Stimulated activated CD8-positive, alpha-beta memory T cell treated with anti-CD3 and anti-CD28 coated beads, Interleukin-4, amount 100 ng/mL, for 24 hours (primary cell): Measurements from ENCODE around the gene CHST15.
A peak's percentile ranks its signal among the peaks of the same experiment; 100 is the strongest.
"Not testable (repeated sequence)": the region's sequence is repeated elsewhere in the genome, so short reads cannot be mapped to it uniquely, and the experiment has no call there.

Experiments used
- DNase-seq: peaks from one replicate; pipeline ENCODE4 v3.0.0-alpha.2; 2020; ENCODE audit warnings: low read depth

Gene CHST15

GRCh38 chr10:124098575-124098974 lies 5.2 kb upstream of the CHST15 start:
- DNase-seq: no peak

GRCh38 chr10:124097883-124098282 lies 4.5 kb upstream of the CHST15 start:
- no peak for DNase-seq

GRCh38 chr10:124096494-124096893 lies 3.1 kb upstream of the CHST15 start:
- no peak for DNase-seq

GRCh38 chr10:124095801-124096200 lies 2.4 kb upstream of the CHST15 start:
- DNase-seq: not testable (repeated sequence)

GRCh38 chr10:124095096-124095495 lies 1.7 kb upstream of the CHST15 start:
- no peak for DNase-seq

GRCh38 chr10:124094419-124094785 lies 1.0 kb upstream of the CHST15 start:
- DNase-seq: no peak

- not testable (repeated sequence) for DNase-seq
These were observed 498 bp upstream of the CHST15 start for GRCh38 chr10:124093774-124094418.

GRCh38 chr10:124092250-124092859 lies 1.0 kb downstream of the CHST15 start:
- DNase-seq: peak; percentile 30

- DNase-seq: no peak
These were observed 1.6 kb downstream of the CHST15 start for GRCh38 chr10:124091646-124092249.

GRCh38 chr10:124090601-124091209 lies 2.7 kb downstream of the CHST15 start:
- no peak for DNase-seq

GRCh38 chr10:124089859-124090258 lies 3.5 kb downstream of the CHST15 start:
- no peak for DNase-seq

- DNase-seq: no peak
These were observed 4.5 kb downstream of the CHST15 start for GRCh38 chr10:124088915-124089314.

- no peak for DNase-seq
These were observed 5.4 kb downstream of the CHST15 start for GRCh38 chr10:124087672-124088634.

GRCh38 chr10:124086787-124087671 lies 6.4 kb downstream of the CHST15 start:
- no peak for DNase-seq

- no peak for DNase-seq
These were observed 7.2 kb downstream of the CHST15 start for GRCh38 chr10:124086097-124086710.

- no peak for DNase-seq
These were observed 7.7 kb downstream of the CHST15 start for GRCh38 chr10:124085680-124086079.

- DNase-seq: no peak
These were observed 8.7 kb downstream of the CHST15 start for GRCh38 chr10:124084708-124085107.

- DNase-seq: no peak
These were observed 9.5 kb downstream of the CHST15 start for GRCh38 chr10:124083740-124084397.

- DNase-seq: no peak
These were observed 10.2 kb downstream of the CHST15 start for GRCh38 chr10:124083047-124083739.
